Heart left ventricle (tissue), 16 donors: ENCODE results near the gene CAPG. TPM values are rescaled to one million over a fixed set of nuclear protein-coding genes. Genes with fewer than 3 reads are reported as not detected.

ENCODE experiments used
- ATAC-seq, 4 donors: fragments of 200-7000 bp; cut with Tn5 transposase; one replicate each; pipeline ENCODE4 v1.9.1; 2020 to 2022; ENCODE audit warnings: moderate library complexity in 4 of 4, mild to moderate bottlenecking in 3 of 4, moderate number of reproducible peaks in 1 of 4
- DNase-seq, 5 donors: peaks; one replicate each; pipeline ENCODE4 v3.0.0-alpha.2; 2020
- H3K27ac ChIP-seq, 12 donors: fragments of 200-600 bp; sonication (generic) in 4 of 12; one replicate each; pipeline versions ENCODE4 v1.5.0 to v1.8.0; 2016 to 2022; ENCODE audit warnings: mild to moderate bottlenecking in 2 of 12
- H3K27me3 ChIP-seq, 9 donors: fragments of 200-600 bp; sonication (generic) in 2 of 9; one replicate each; pipeline versions ENCODE4 v1.5.1 to v1.8.0; 2016 to 2022; ENCODE audit warnings: mild to moderate bottlenecking in 3 of 9
- H3K36me3 ChIP-seq, 9 donors: fragments of 200-600 bp; sonication (generic) in 2 of 9; one replicate each; pipeline versions ENCODE4 v1.5.0 to v1.8.0; 2018 to 2022; ENCODE audit warnings: mild to moderate bottlenecking in 2 of 9
- H3K4me1 ChIP-seq, 12 donors: fragments of 200-600 bp; sonication (generic) in 4 of 12; one replicate each; pipeline versions ENCODE4 v1.5.0 to v1.8.0; 2016 to 2022; ENCODE audit warnings: mild to moderate bottlenecking in 3 of 12
- H3K4me3 ChIP-seq, 12 donors: fragments of 200-600 bp; sonication (generic) in 4 of 12; one replicate each; pipeline versions ENCODE4 v1.5.0 to v1.8.0; 2017 to 2022; ENCODE audit warnings: mild to moderate bottlenecking in 9 of 12, moderate library complexity in 4 of 12
- H3K9me3 ChIP-seq, 12 donors: fragments of 200-600 bp; sonication (generic) in 4 of 12; one replicate each; pipeline versions ENCODE4 v1.5.0 to v1.8.0; 2016 to 2022; ENCODE audit warnings: mild to moderate bottlenecking in 1 of 12
- POLR2A ChIP-seq, 2 donors: fragments of 450-650 bp; IDR thresholded peaks; one replicate each; pipeline ENCODE4 v1.6.1; 2017; ENCODE audit warnings: antibody characterized with exemption in 2 of 2, mild to moderate bottlenecking in 2 of 2, moderate library complexity in 2 of 2
- WGBS, 4 donors: extraction: QIAGEN DNeasy Blood & Tissue Kit in 2 of 4; methylation state at CpG; one replicate each; pipeline versions ENCODE4 v1.1.5 to v1.1.7; 2013 to 2018; 5-methylcytosine and 5-hydroxymethylcytosine counted together
- intact Hi-C, 10 donors: fragments of 100-400 bp; cut with DNase I; formaldehyde crosslinking; loops; one replicate each; pipeline versions ENCODE4 v1.11.1 to v1.14.2; 2022
- polyA plus RNA-seq, 2 donors: library from polyadenylated mRNA; stranded (reverse); fragments of 200-250 nt; gene quantifications; one replicate each; pipeline ENCODE4 v1.2.3, GENCODE V29; 2013
- total RNA-seq, 9 donors: library from RNA; depleted of rRNA in 2 of 9; stranded (reverse); fragments of >200 nt in 2 of 9; fragmentation: NEBNext Ultra II Directional in 3 of 9; extraction: Animal tissue kit (Norgen Biotek cat#: 25700) in 3 of 9; gene quantifications; one replicate each; pipeline versions ENCODE4 v1.1.0 to v1.2.4, GENCODE V29; 2016 to 2023
- TF ChIP-seq, protein P1 (sequence below), 12 donors: fragments of 200-600 bp; sonication (generic) in 4 of 12; IDR thresholded peaks; one replicate each; pipeline versions ENCODE4 v1.5.0 to v1.8.0; 2018 to 2022; ENCODE audit warnings: antibody characterized with exemption in 12 of 12, mild to moderate bottlenecking in 5 of 12
- donor health status: ischemic (EF 13 %, LVEDD 7.1; RV severe dilation, severe dysfunction).
- donor health status: healthy with polysubstance abuse.
- donor health status: DM: no; HTN: yes; CAD: no.
- donor health status: DM: no; HTN: no; CAD: no.
- donor health status: ischemic (EF 25% LVEDD 6.9; RV normal size, moderate dysfunction).
- donor health status: ischemic (EF 25% LVEDD 5.7; RV mildly dilated, moderate dysfunction).
- donor health status: healthy.
- donor health status: DM: yes; HTN: yes; CAD: no.
- donor health status: ischemic (EF 35%, LVEDD 5.7; RV mildly dilated, moderate dysfunction).
- donor health status: nonischemic (EF 11% LVEDD 7.7; RV severe dilation, severe dysfunction).
- donor health status: DM: yes; HTN: yes; CAD: no.
- donor health status: PGD.
- donor health status: ischemic (EF 29% LVEDD 5.4; RV normal size, mild dysfunction).
- donor health status: nonischemic (EF 23%, LVEDD 6.1; RV moderate dilation, normal function).

Gene CAPG
- total and polyA plus RNA-seq, 11 donors, result 2.8 to 91.6 (median 4.5) TPM

DNA sequence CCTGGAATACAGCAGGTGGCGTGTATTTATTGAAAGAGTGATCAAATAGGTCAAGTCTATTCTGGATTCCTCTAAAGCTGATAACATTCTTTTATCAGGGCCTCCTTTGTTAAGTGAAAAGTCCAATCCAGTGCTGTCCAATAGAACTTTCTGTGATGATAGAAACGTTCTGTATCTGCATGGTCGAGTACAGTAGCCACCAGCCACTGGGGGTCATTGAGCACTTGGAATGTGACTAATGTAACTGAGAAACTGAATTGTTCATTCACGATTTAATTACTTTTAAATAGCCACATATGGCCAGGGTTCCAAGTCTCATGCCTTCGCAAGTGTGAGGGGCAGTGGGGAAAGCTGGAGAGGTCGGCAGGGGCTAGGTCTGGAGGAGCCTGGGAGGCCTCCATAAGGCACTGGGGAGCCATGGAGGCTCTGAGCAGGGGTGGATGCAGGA is 28.9 kb upstream of the CAPG start:
- TF ChIP-seq, protein P1, sequence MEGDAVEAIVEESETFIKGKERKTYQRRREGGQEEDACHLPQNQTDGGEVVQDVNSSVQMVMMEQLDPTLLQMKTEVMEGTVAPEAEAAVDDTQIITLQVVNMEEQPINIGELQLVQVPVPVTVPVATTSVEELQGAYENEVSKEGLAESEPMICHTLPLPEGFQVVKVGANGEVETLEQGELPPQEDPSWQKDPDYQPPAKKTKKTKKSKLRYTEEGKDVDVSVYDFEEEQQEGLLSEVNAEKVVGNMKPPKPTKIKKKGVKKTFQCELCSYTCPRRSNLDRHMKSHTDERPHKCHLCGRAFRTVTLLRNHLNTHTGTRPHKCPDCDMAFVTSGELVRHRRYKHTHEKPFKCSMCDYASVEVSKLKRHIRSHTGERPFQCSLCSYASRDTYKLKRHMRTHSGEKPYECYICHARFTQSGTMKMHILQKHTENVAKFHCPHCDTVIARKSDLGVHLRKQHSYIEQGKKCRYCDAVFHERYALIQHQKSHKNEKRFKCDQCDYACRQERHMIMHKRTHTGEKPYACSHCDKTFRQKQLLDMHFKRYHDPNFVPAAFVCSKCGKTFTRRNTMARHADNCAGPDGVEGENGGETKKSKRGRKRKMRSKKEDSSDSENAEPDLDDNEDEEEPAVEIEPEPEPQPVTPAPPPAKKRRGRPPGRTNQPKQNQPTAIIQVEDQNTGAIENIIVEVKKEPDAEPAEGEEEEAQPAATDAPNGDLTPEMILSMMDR (IDR thresholded peaks at IDR 0.05), result no peak
- no peak for TF ChIP-seq POLR2A (IDR thresholded peaks at IDR 0.05)
- ATAC-seq (no peak), DNase-seq (no peak)
- H3K27ac ChIP-seq, result peak overlapping the region in 11 of 12 donors; percentile 91 to 99 (median 95)
- no peaks in the 10 kb centered on the region for H3K36me3 ChIP-seq
- H3K4me1 ChIP-seq, result peaks cover 13 to 51% (median 33%) of the 10 kb centered on the region in 12 donors
- H3K27me3 ChIP-seq, result no peaks in the 10 kb centered on the region
- WGBS, 4 donors, result 80 to 89% (median 82%) methylated on average over 6 of the region's 6 CpGs
- no peak overlapping the region for H3K4me3 ChIP-seq
- no peaks in the 10 kb centered on the region for H3K9me3 ChIP-seq
- intact Hi-C loops, result loop anchor here in 3 of 10 donors (5.0 kb wide), 2 partner anchors 58 to 98 kb away; partner anchors contain the start of gene MAT2A (in 2 of the 3)

DNA sequence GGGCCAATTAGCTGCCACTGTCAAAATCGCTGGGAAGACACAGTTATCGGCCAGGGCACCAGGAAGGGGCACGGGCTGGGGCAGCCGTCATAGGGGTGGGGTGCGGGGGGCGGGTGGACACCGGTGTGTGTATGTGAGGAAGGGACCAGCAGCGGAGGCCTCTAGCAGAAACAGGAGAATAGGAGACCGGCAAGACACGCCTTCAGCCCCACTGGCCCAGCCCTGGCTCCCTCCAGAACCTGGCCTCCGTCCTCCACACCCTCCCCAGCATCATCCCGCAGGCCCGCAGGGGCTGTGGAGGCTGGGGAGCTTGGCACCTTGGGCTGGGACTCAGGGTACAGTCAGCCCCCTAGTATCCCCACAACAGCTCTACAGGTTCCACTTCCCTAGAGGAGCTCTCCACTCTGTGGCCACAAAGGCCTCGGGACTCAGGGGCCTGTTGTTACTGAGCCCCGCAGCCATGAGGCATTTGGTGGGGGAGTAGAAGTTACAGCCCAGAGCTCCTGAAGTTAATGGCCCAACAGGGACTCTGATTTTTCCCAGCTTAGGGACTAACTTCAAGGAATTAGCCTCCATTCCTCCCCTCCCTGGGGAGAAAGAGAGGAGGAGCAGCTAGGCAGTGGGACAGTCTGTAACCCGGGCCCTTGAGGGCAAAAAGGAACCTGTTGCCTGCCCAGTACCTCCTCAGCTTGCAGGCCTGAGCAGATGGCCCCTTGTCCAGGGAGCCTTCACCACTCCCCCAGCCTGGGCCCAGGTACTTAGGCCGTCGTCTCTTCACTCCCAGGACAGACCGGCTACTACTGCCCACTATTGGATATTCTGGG is 28.2 kb upstream of the CAPG start:
- 37 to 42% (median 39%) methylated on average over 11 to 19 of the region's 19 CpGs for WGBS, 4 donors
- H3K27ac ChIP-seq, result peak overlapping the region; percentile 91 to 99 (median 95)
- no peaks in the 10 kb centered on the region for H3K36me3 ChIP-seq
- intact Hi-C loops, result loop anchor here in 5 of 10 donors (1.0 to 5.0 kb wide), 4 partner anchors 59 to 100 kb away; partner anchors contain the start of gene MAT2A (in 2 of the 5)
- no peaks in the 10 kb centered on the region for H3K27me3 ChIP-seq
- H3K4me1 ChIP-seq, result peaks cover 15 to 57% (median 37%) of the 10 kb centered on the region in 12 donors
- DNase-seq (peak in 1 of 5 donors; percentile 68), ATAC-seq (peak in 3 of 4 donors; percentile 5 to 31 (median 22))
- TF ChIP-seq POLR2A (IDR thresholded peaks at IDR 0.05), result no peak
- TF ChIP-seq, protein P1 (IDR thresholded peaks at IDR 0.05), result no peak
- H3K4me3 ChIP-seq, result peak overlapping the region in 11 of 12 donors; percentile 10 to 59 (median 54)
- H3K9me3 ChIP-seq, result no peaks in the 10 kb centered on the region

DNA sequence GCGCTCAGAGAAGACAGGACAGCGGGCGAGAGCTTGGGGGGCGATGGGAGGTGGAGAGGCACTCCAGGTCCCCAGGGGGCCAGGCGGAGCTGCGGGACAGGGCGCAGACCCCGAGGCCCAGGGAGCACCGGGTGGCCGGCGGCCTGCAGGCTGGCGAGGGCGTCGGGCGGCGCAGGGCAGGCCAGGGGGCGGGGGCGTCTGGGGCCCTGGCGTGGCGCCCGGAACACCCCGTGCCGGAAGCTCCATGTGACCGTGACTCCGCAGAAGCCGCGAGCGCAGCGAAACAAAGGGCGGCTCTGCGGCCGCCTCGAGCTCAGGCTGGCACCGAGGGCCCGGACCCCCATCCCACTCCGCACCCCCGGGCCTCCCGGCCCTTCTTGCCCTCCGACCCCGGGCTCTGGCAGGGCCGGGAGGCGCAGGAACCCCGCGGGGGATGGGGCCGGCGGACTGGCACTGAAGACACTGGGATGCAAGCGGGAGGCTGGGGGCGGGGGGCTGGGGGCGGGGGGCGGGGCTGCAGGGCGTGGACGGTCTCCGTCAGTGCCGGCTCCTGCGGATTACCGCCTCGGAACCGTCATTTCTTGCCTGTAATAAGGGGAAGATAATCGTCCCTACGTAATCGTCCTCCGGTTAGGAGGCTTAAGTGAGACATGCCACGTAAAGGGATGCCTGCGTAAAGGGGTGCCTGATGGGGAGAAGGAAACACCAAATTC is 27.5 kb upstream of the CAPG start:
- 2 to 5% (median 3%) methylated on average over 28 to 64 of the region's 64 CpGs for WGBS, 4 donors
- peak; percentile 25 to 88 for TF ChIP-seq POLR2A (IDR thresholded peaks at IDR 0.05)
- TF ChIP-seq, protein P1 (IDR thresholded peaks at IDR 0.05), result peak in 1 of 12 donors; percentile 7

More for the DNA sequence above, 27.5 kb upstream of the CAPG start:
- intact Hi-C loops, result loop anchor here in 8 of 10 donors (1.0 to 5.0 kb wide), 6 partner anchors 60 to 101 kb away; partner anchors contain the start of gene MAT2A (in 4 of the 8)
- DNase-seq, result peak; percentile 88 to 95 (median 92)
- Histone ChIP-seq H3K4me1 (peaks cover 16 to 65% (median 39%) of the 10 kb centered on the region in 12 donors), H3K36me3 (no peaks in the 10 kb centered on the region), H3K27ac (peak overlapping the region; percentile 91 to 99 (median 95)), H3K27me3 (no peaks in the 10 kb centered on the region), H3K9me3 (no peaks in the 10 kb centered on the region), H3K4me3 (peak overlapping the region in 11 of 12 donors; percentile 10 to 59 (median 54))
- peak; percentile 59 to 83 (median 80) for ATAC-seq
